Trophoblast cell (in vitro differentiated cells and primary cell): ENCODE results near the gene IQSEC3.
A peak's percentile ranks its signal among the peaks of the same experiment; 100 is the strongest.

ENCODE experiments used
- DNase-seq, 2 donors: peaks; one replicate each; pipeline ENCODE4 v3.0.0-alpha.2; 2016
- H2AFZ ChIP-seq: 2 replicates; pipeline ENCODE4 v1.6.1; 2013; ENCODE audit warnings: low read length, moderate library complexity, mild to moderate bottlenecking; ENCODE audit not compliant: insufficient read depth, poor library complexity
- H2AK5ac ChIP-seq: 2 replicates; pipeline ENCODE4 v1.6.1; 2013; ENCODE audit warnings: mild to moderate bottlenecking, low read length
- H2BK120ac ChIP-seq: 2 replicates; pipeline ENCODE4 v1.6.1; 2013; ENCODE audit warnings: low read length, mild to moderate bottlenecking, moderate library complexity; ENCODE audit not compliant: insufficient read depth, poor library complexity
- H2BK12ac ChIP-seq: 2 replicates; pipeline ENCODE4 v1.6.1; 2013; ENCODE audit warnings: mild to moderate bottlenecking, low read length, moderate library complexity
- H2BK5ac ChIP-seq: 2 replicates; pipeline ENCODE4 v1.6.1; 2013; ENCODE audit warnings: low read length, low read depth, moderate library complexity, mild to moderate bottlenecking; ENCODE audit not compliant: poor library complexity
- H3K14ac ChIP-seq: 2 replicates; pipeline ENCODE4 v1.6.1; 2013; ENCODE audit warnings: mild to moderate bottlenecking, low read length
- H3K18ac ChIP-seq: 2 replicates; pipeline ENCODE4 v1.6.1; 2013; ENCODE audit warnings: mild to moderate bottlenecking, low read length
- H3K23ac ChIP-seq: 2 replicates; pipeline ENCODE4 v1.6.1; 2013; ENCODE audit warnings: low read length
- H3K27ac ChIP-seq: 2 replicates; pipeline ENCODE4 v1.5.1; 2013; ENCODE audit warnings: low read depth, mild to moderate bottlenecking, inconsistent platforms, low read length, moderate library complexity
- H3K27me3 ChIP-seq: 2 replicates; pipeline ENCODE4 v1.6.1; 2013; ENCODE audit warnings: inconsistent platforms, mild to moderate bottlenecking, low read length, moderate library complexity; ENCODE audit not compliant: insufficient read depth
- H3K36me3 ChIP-seq, 2 experiments: 1 replicate in 1 of 2; 2 replicates in 1 of 2; pipeline ENCODE4 v1.6.1; 2013; ENCODE audit warnings: low read length in 2 of 2, mild to moderate bottlenecking in 2 of 2, moderate library complexity in 1 of 2; ENCODE audit not compliant: insufficient read depth in 2 of 2, control insufficient read depth in 1 of 2
- H3K4ac ChIP-seq: 2 replicates; pipeline ENCODE4 v1.6.1; 2013; ENCODE audit warnings: low read depth, mild to moderate bottlenecking, low read length, moderate library complexity
- H3K4me1 ChIP-seq, 2 experiments: 1 replicate in 1 of 2; 2 replicates in 1 of 2; pipeline ENCODE4 v1.6.1; 2013; ENCODE audit warnings: low read length in 2 of 2, mild to moderate bottlenecking in 2 of 2, moderate library complexity in 1 of 2; ENCODE audit not compliant: insufficient read depth in 2 of 2, control insufficient read depth in 1 of 2
- H3K4me2 ChIP-seq: 2 replicates; pipeline ENCODE4 v1.6.1; 2013; ENCODE audit warnings: inconsistent platforms, mild to moderate bottlenecking, low read length, moderate library complexity
- H3K4me3 ChIP-seq: 2 replicates; pipeline ENCODE4 v1.5.1; 2013; ENCODE audit warnings: mild to moderate bottlenecking, low read depth, low read length, inconsistent platforms
- H3K79me1 ChIP-seq: one replicate; pipeline ENCODE4 v1.6.1; 2013; ENCODE audit warnings: low read length
- H3K79me2 ChIP-seq: 2 replicates; pipeline ENCODE4 v1.6.1; 2013; ENCODE audit warnings: low read length, mild to moderate bottlenecking; ENCODE audit not compliant: control insufficient read depth, insufficient read depth, poor library complexity
- H3K9ac ChIP-seq: 2 replicates; pipeline ENCODE4 v1.6.1; 2013; ENCODE audit warnings: mild to moderate bottlenecking, low read length
- H3K9me3 ChIP-seq: 2 replicates; pipeline ENCODE4 v1.6.1; 2013; ENCODE audit warnings: low read depth, mild to moderate bottlenecking, control low read depth, inconsistent platforms, low read length; ENCODE audit not compliant: insufficient read depth
- H4K12ac ChIP-seq: 2 replicates; pipeline ENCODE4 v1.6.1; 2013; ENCODE audit warnings: low read depth, mild to moderate bottlenecking, low read length, moderate library complexity
- H4K8ac ChIP-seq: 2 replicates; pipeline ENCODE4 v1.6.1; 2013; ENCODE audit warnings: low read depth, mild to moderate bottlenecking, low read length, moderate library complexity
- H4K91ac ChIP-seq: one replicate; pipeline ENCODE4 v1.6.1; 2013; ENCODE audit warnings: low read depth, mild to moderate bottlenecking, low read length, moderate library complexity
- WGBS: extraction: QIAGEN DNeasy Blood & Tissue Kit; methylation state at CpG from one replicate; pipeline ENCODE4 v1.1.7; 2013; ENCODE audit warnings: missing lambda C conversion rate; ENCODE audit not compliant: insufficient read length, insufficient coverage; ENCODE audit errors: extremely low coverage; 5-methylcytosine and 5-hydroxymethylcytosine counted together

The IQSEC3 gene

GRCh38 chr12:211639-212414 lies 145.3 kb downstream of the IQSEC3 start:
- WGBS: no CpG with 5 or more reads among the region's 16 CpGs
- Histone ChIP-seq H4K91ac (no peak overlapping the region), H2BK12ac (no peak overlapping the region), H3K9ac (no peak overlapping the region), H2AK5ac (no peak overlapping the region), H3K18ac (no peak overlapping the region), H3K4me2 (no peak overlapping the region), H3K4me1 (no peaks in the 10 kb centered on the region), H3K23ac (no peak overlapping the region), H3K14ac (no peak overlapping the region), H3K9me3 (peaks cover 2% of the 10 kb centered on the region), H2BK120ac (no peak overlapping the region), H3K4me3 (no peak overlapping the region), H3K27ac (no peak overlapping the region), H2BK5ac (no peak overlapping the region), H3K36me3 (no peaks in the 10 kb centered on the region), H3K27me3 (no peaks in the 10 kb centered on the region), H2AFZ (no peak overlapping the region), H4K12ac (no peak overlapping the region), H4K8ac (no peak overlapping the region), H3K4ac (no peak overlapping the region), H3K79me1 (no peaks in the 10 kb centered on the region), H3K79me2 (no peaks in the 10 kb centered on the region)
- DNase-seq: no peak

GRCh38 chr12:212415-212714 lies 145.8 kb downstream of the IQSEC3 start:
- H3K4me1 ChIP-seq: no peaks in the 10 kb centered on the region
- no peaks in the 10 kb centered on the region for H3K27me3 ChIP-seq
- H2BK12ac ChIP-seq: no peak overlapping the region
- H3K4me2 ChIP-seq: no peak overlapping the region
- DNase-seq: no peak
- no peak overlapping the region for H4K91ac ChIP-seq
- no peak overlapping the region for H3K27ac ChIP-seq
- 100% methylated on average over 2 of the region's 8 CpGs for WGBS
- H3K14ac ChIP-seq: no peak overlapping the region
- no peak overlapping the region for H3K4ac ChIP-seq
- H3K79me1 ChIP-seq: no peaks in the 10 kb centered on the region
- peaks cover 2% of the 10 kb centered on the region for H3K9me3 ChIP-seq
- no peak overlapping the region for H4K8ac ChIP-seq
- no peak overlapping the region for H2AK5ac ChIP-seq
- no peak overlapping the region for H3K18ac ChIP-seq
- H2BK5ac ChIP-seq: no peak overlapping the region
- no peaks in the 10 kb centered on the region for H3K36me3 ChIP-seq
- no peak overlapping the region for H3K23ac ChIP-seq
- no peak overlapping the region for H4K12ac ChIP-seq
- no peak overlapping the region for H2BK120ac ChIP-seq
- H3K79me2 ChIP-seq: no peaks in the 10 kb centered on the region
- H3K4me3 ChIP-seq: no peak overlapping the region
- H2AFZ ChIP-seq: no peak overlapping the region
- H3K9ac ChIP-seq: no peak overlapping the region

DNA sequence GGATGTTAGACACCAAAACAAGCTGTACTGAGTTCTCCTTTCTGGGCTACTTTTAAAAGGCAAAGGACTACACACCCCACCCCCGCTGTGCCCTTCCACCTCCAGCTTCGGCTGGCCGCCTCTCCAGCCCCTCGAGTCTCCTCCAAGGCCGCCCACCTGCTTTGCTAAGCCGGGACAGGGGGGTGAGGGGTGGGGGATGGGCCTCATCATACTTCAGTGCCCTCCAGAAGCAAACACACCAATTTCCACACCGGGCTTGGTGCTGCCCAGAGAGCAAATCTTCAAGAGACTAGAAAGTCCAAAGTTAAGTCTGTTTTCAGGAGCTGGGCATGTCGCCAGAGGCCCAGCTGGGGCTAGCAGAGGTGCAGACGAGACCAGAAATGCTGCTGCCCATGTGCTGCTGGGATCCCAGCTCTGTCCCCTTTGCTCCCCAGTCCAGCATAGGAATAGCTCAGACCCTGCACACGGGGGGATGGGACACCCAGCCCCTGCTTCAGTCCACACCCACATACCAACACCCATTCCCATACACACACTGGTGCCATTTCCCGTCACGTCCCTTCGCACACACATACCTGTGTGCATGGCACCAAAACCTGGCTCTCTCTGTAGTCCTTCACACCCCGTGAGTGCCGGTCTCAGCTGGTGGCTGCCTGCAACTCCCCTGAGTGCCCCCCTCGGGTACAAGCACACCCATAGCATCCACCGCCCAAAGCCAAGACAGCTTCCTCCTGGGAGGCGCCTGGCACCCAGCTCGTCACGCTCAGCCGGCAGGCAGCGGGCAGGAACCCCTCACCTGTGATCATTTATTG lies 146.4 kb downstream of the IQSEC3 start:
- Histone ChIP-seq H3K4me3 (peak overlapping the region; percentile 18), H2AK5ac (no peak overlapping the region), H3K18ac (no peak overlapping the region), H4K8ac (no peak overlapping the region), H2BK5ac (no peak overlapping the region), H2BK12ac (no peak overlapping the region), H3K4me2 (no peak overlapping the region), H3K79me1 (no peaks in the 10 kb centered on the region), H2AFZ (no peak overlapping the region), H4K12ac (no peak overlapping the region), H4K91ac (no peak overlapping the region), H2BK120ac (no peak overlapping the region), H3K14ac (no peak overlapping the region), H3K4ac (no peak overlapping the region), H3K23ac (no peak overlapping the region), H3K4me1 (no peaks in the 10 kb centered on the region), H3K27me3 (no peaks in the 10 kb centered on the region), H3K79me2 (no peaks in the 10 kb centered on the region), H3K9me3 (peaks cover 2% of the 10 kb centered on the region), H3K27ac (no peak overlapping the region), H3K9ac (no peak overlapping the region), H3K36me3 (no peaks in the 10 kb centered on the region)
- DNase-seq: no peak
- no CpG with 5 or more reads among the region's 22 CpGs for WGBS

GRCh38 chr12:213527-213932 lies 147.0 kb downstream of the IQSEC3 start:
- Histone ChIP-seq H2BK12ac (no peak overlapping the region), H3K23ac (no peak overlapping the region), H3K79me2 (no peaks in the 10 kb centered on the region), H3K9ac (no peak overlapping the region), H2AFZ (no peak overlapping the region), H3K79me1 (no peaks in the 10 kb centered on the region), H3K18ac (no peak overlapping the region), H4K12ac (no peak overlapping the region), H4K91ac (no peak overlapping the region), H2BK120ac (no peak overlapping the region), H2BK5ac (no peak overlapping the region), H3K4me2 (no peak overlapping the region), H3K4me3 (peak overlapping the region; percentile 25), H3K14ac (no peak overlapping the region), H3K4me1 (no peaks in the 10 kb centered on the region), H2AK5ac (no peak overlapping the region), H3K9me3 (peaks cover 2% of the 10 kb centered on the region), H3K36me3 (no peaks in the 10 kb centered on the region), H3K4ac (no peak overlapping the region), H3K27me3 (no peaks in the 10 kb centered on the region), H3K27ac (no peak overlapping the region), H4K8ac (no peak overlapping the region)
- no CpG with 5 or more reads among the region's 12 CpGs for WGBS
- no peak for DNase-seq
